Measurements from ENCODE around the gene UXS1.
A peak's percentile ranks its signal among the peaks of the same experiment; 100 is the strongest.

The UXS1 gene

GRCh38 chr2:106129150-106129549 is 65.0 kb downstream of the UXS1 start:
- DNase-seq, result peak; percentile 4

GRCh38 chr2:106127776-106128268 is 66.3 kb downstream of the UXS1 start:
- no peak for DNase-seq

GRCh38 chr2:106127282-106127771 is 66.8 kb downstream of the UXS1 start:
- no peak for DNase-seq

GRCh38 chr2:106126705-106127281 is 67.3 kb downstream of the UXS1 start:
- DNase-seq, result no peak

GRCh38 chr2:106126295-106126694 is 67.8 kb downstream of the UXS1 start:
- no peak for DNase-seq

GRCh38 chr2:106124905-106125549 is 69.1 kb downstream of the UXS1 start:
- no peak for DNase-seq

- no peak for DNase-seq
Measured at GRCh38 chr2:106124106-106124756, 69.9 kb downstream of the UXS1 start.

GRCh38 chr2:106122157-106122556 is 71.9 kb downstream of the UXS1 start:
- peak; percentile 58 for DNase-seq

GRCh38 chr2:106120432-106120831 is 73.7 kb downstream of the UXS1 start:
- DNase-seq, result no peak

GRCh38 chr2:106119074-106119473 is 75.0 kb downstream of the UXS1 start:
- DNase-seq, result no peak

GRCh38 chr2:106117882-106118684 is 76.0 kb downstream of the UXS1 start:
- DNase-seq, result no peak

GRCh38 chr2:106117347-106117746 is 76.8 kb downstream of the UXS1 start:
- DNase-seq, result no peak

- peak; percentile 11 for DNase-seq
Measured at GRCh38 chr2:106116248-106116647, 77.9 kb downstream of the UXS1 start.

GRCh38 chr2:106115665-106116064 is 78.4 kb downstream of the UXS1 start:
- DNase-seq, result no peak

- DNase-seq, result peak; percentile 63
Measured at GRCh38 chr2:106115250-106115649, 78.9 kb downstream of the UXS1 start.

GRCh38 chr2:106114166-106114565 is 79.9 kb downstream of the UXS1 start:
- DNase-seq, result no peak

GRCh38 chr2:106113361-106113966 is 80.6 kb downstream of the UXS1 start:
- DNase-seq, result no peak

GRCh38 chr2:106111882-106112571 is 82.1 kb downstream of the UXS1 start:
- no peak for DNase-seq

GRCh38 chr2:106109675-106110424 is 84.3 kb downstream of the UXS1 start:
- DNase-seq, result no peak

- DNase-seq, result no peak
Measured at GRCh38 chr2:106108791-106109190, 85.3 kb downstream of the UXS1 start.

GRCh38 chr2:106108351-106108750 is 85.8 kb downstream of the UXS1 start:
- peak; percentile 32 for DNase-seq
